ENCODE results near the gene TRPM2. TPM values are rescaled to one million over a fixed set of nuclear protein-coding genes. Genes with fewer than 3 reads are reported as not detected.

TRPM2 gene
- total and polyA plus RNA-seq, 2 of the 13 experiments (the other 11 are each of a cell fraction or from before 2014, with no cell fraction given), result 0.07 to 0.20 TPM

DNA sequence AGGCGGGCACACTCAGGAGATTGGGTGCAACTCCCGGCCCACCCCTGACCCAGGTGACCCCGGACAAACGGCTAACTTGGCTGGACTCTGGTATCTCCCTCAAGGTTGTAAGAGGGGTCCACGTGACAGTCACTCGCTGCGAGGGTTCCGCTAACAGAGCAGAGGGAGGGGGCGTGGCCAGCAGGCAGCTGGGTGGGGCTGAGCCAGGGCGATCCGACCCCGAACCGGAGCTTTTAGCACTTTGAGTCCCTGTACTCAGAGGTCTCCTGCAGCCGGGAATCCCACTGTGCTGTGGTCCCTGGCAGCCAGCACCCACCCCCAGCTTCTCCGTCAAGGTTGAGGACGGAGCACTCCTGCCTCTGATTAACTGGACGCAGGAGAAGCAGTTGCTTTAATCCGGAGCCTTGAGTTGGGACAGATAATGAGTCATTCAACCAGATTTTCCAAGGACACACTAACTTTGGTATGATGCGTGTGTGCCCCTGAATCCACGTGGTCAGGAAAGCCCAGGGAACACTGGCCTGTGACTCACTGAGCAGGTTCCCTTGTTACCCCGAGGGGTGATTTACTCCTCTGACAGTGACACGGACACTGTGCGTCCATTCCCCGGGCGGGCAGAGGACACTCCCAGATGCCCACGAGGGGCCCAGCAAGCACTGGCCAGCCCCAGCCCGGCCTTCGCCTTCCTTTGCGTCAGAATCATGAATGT lies 16.8 kb downstream of the TRPM2 start (continued):
- TF ChIP-seq LCORL (IDR thresholded peaks at IDR 0.05), result no peak
- TF ChIP-seq LCORL (CRISPR knock-in tag; IDR thresholded peaks at IDR 0.05), result peak; percentile 76; the same call in 1 of the 2 replicates
- TF ChIP-seq GMEB1 (CRISPR knock-in tag; IDR thresholded peaks at IDR 0.05; ENCODE audit: borderline replicate concordance), result no peak

DNA sequence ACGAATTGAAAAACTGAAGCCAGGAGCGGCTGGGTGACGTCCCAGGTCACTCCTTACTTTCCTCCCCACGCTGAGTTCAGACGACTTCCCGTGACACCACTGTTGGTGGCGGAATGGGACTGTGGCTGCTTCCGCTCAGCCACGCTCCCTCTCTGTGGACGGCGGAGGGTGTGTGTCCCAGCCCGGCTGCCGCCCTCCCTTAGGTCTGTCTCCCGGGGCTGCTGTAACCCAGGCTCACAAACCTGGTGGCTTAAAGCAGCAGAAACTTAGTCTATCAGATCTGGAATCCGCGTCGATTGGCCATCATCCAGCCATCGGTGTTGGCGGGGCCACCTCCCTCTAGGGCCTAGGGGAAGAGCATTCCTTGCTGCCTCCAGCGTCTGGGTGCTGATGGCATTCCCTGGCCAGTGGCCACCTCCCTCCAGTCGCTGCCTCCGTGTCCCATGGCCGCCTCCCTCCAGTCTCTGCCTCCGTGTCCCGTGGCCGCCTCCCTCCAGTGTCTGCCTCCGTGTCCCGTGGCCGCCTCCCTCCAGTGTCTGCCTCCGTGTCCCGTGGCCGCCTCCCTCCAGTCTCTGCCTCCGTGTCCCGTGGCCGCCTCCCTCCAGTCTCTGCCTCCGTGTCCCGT lies 17.5 kb downstream of the TRPM2 start:
- Histone ChIP-seq H2AFZ (ENCODE audit: low read length) (no peak overlapping the region), H3K4me1 (ENCODE audit: insufficient read depth, low read length) (peaks cover 18% of the 10 kb centered on the region), H3K9ac (ENCODE audit: insufficient read depth, low read depth, low read length) (no peak overlapping the region), H3K4me2 (ENCODE audit: low read depth, low read length) (peak overlapping the region; percentile 79), H3K4me3 (replicated peaks in 1 of 3; ENCODE audit: insufficient read depth in 1 of 3, low read depth in 2 of 3, low read length in 3 of 3) (peak overlapping the region in 1 of 3 experiments; percentile 63; a peak in 1 of 6 replicates), H3K79me2 (ENCODE audit: insufficient read depth, low read length) (no peaks in the 10 kb centered on the region), H3K36me3 (replicated peaks in 1 of 2; ENCODE audit: control insufficient read depth in 1 of 2, insufficient read depth in 2 of 2, low read length in 2 of 2) (no peaks in the 10 kb centered on the region), H4K20me1 (ENCODE audit: insufficient read depth, low read length) (no peaks in the 10 kb centered on the region), H3K27me3 (ENCODE audit: control insufficient read depth in 1 of 2, insufficient read depth in 2 of 2, low read length in 2 of 2) (peaks cover 3 to 16% of the 10 kb centered on the region in 2 experiments), H3K27ac (ENCODE audit: extremely low read length, insufficient read depth, low read length) (peak overlapping the region; percentile 17), H3K9me3 (ENCODE audit: low read length) (no peaks in the 10 kb centered on the region)
- in situ Hi-C loops (cut with HindIII; ENCODE audit: extremely low pct_ligation_motif_present, low pct_unique_long_range_greater_than_20kb) (no loop called here), intact Hi-C loops (cut with micrococcal nuclease; ENCODE audit: unreplicated experiment) (no loop called here)
- ChIA-PET CTCF (ENCODE audit: low intra/inter-chr PET ratio, low total read pairs) (no interaction called here), POLR2A (interaction anchor here (1.1 kb wide), 1 partner anchor 32 kb away, joined by 4 read pairs; the partner anchor contains the start of gene CFAP410)
- 91% methylated on average over 30 of the region's 37 CpGs for WGBS (ENCODE audit: low lambda C conversion rate)
- no TSS peak for BruUV-seq (replicated peaks)
- DNase-seq (ENCODE audit: low spot score), result no peak
- no peak for FAIRE-seq
- no peak for ATAC-seq
- no peak for TF ChIP-seq ZNF792 (CRISPR knock-in tag; IDR thresholded peaks at IDR 0.05)
- TF ChIP-seq, protein P1, sequence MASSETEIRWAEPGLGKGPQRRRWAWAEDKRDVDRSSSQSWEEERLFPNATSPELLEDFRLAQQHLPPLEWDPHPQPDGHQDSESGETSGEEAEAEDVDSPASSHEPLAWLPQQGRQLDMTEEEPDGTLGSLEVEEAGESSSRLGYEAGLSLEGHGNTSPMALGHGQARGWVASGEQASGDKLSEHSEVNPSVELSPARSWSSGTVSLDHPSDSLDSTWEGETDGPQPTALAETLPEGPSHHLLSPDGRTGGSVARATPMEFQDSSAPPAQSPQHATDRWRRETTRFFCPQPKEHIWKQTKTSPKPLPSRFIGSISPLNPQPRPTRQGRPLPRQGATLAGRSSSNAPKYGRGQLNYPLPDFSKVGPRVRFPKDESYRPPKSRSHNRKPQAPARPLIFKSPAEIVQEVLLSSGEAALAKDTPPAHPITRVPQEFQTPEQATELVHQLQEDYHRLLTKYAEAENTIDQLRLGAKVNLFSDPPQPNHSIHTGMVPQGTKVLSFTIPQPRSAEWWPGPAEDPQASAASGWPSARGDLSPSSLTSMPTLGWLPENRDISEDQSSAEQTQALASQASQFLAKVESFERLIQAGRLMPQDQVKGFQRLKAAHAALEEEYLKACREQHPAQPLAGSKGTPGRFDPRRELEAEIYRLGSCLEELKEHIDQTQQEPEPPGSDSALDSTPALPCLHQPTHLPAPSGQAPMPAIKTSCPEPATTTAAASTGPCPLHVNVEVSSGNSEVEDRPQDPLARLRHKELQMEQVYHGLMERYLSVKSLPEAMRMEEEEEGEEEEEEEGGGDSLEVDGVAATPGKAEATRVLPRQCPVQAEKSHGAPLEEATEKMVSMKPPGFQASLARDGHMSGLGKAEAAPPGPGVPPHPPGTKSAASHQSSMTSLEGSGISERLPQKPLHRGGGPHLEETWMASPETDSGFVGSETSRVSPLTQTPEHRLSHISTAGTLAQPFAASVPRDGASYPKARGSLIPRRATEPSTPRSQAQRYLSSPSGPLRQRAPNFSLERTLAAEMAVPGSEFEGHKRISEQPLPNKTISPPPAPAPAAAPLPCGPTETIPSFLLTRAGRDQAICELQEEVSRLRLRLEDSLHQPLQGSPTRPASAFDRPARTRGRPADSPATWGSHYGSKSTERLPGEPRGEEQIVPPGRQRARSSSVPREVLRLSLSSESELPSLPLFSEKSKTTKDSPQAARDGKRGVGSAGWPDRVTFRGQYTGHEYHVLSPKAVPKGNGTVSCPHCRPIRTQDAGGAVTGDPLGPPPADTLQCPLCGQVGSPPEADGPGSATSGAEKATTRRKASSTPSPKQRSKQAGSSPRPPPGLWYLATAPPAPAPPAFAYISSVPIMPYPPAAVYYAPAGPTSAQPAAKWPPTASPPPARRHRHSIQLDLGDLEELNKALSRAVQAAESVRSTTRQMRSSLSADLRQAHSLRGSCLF (CRISPR knock-in tag; IDR thresholded peaks at IDR 0.05; ENCODE audit: borderline replicate concordance), result no peak
- TF ChIP-seq ZNF101 (CRISPR knock-in tag; IDR thresholded peaks at IDR 0.05; ENCODE audit: borderline replicate concordance, low read depth), result no peak
- no peak for TF ChIP-seq ZNF142 (CRISPR knock-in tag; IDR thresholded peaks at IDR 0.05)

Measured in HepG2 (cell line).